GM21737 (cell line): ENCODE results near the gene ABCG1.
"Not testable (repeated sequence)": the region's sequence is repeated elsewhere in the genome, so short reads cannot be mapped to it uniquely, and the experiment has no call there.

Source experiments
- ATAC-seq: cut with Tn5 transposase; IDR thresholded peaks from one replicate; pipeline ENCODE4 v1.9.1; 2021; ENCODE audit warnings: mild to moderate bottlenecking, moderate library complexity; ENCODE audit not compliant: unreplicated experiment

ABCG1 gene

DNA sequence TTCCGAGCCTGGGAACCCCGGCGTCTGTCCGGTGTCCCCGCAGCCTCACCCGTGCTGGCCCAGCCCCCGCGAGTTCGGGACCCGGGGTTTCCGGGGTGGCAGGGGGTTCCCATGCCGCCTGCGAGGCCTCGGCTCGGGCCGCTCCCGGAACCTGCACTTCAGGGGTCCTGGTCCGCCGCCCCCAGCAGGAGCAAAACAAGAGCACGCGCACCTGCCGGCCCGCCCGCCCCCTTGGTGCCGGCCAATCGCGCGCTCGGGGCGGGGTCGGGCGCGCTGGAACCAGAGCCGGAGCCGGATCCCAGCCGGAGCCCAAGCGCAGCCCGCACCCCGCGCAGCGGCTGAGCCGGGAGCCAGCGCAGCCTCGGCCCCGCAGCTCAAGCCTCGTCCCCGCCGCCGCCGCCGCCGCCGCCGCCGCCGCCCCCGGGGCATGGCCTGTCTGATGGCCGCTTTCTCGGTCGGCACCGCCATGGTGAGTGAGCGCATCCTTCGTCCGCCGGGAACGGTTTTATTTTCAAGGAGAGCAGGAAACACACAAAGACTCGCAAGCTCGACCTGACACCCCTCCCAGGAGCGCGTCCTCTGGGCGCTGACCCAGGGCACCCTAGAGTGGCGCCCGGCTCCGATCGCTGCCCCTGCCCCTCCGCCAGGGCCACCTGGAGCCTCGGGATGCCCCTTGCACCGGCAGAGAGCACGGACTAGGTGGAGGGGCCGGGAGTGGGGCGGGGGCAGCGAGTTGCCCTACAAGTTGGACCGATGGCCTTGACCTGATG is at the start of gene ABCG1:
Gene ABCG1, plus strand, starts transcription at position 305 of the 770 bp plus-strand sequence. Its CDS starts 123 bp downstream, at position 428.
- ATAC-seq: no peak

DNA sequence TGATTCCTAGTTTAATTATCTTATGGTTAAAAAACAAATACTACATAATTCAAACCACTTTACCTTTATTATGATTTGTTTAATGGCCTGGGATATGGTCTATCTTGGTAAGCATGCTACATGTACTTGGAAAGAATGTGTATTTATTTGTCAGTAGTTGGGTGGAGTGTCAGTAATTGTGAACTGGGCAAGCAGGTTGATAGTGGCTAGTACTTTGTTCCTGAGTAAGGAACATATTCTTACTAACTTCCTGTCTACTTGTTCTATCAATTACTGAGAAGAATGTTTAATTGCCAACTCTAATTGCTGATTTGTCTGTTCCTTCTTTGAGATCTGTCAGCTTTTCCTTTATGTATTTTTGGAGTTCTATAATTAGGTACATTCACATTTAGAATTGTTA is 49.2 kb upstream of the ABCG1 start:
- ATAC-seq: no peak

DNA sequence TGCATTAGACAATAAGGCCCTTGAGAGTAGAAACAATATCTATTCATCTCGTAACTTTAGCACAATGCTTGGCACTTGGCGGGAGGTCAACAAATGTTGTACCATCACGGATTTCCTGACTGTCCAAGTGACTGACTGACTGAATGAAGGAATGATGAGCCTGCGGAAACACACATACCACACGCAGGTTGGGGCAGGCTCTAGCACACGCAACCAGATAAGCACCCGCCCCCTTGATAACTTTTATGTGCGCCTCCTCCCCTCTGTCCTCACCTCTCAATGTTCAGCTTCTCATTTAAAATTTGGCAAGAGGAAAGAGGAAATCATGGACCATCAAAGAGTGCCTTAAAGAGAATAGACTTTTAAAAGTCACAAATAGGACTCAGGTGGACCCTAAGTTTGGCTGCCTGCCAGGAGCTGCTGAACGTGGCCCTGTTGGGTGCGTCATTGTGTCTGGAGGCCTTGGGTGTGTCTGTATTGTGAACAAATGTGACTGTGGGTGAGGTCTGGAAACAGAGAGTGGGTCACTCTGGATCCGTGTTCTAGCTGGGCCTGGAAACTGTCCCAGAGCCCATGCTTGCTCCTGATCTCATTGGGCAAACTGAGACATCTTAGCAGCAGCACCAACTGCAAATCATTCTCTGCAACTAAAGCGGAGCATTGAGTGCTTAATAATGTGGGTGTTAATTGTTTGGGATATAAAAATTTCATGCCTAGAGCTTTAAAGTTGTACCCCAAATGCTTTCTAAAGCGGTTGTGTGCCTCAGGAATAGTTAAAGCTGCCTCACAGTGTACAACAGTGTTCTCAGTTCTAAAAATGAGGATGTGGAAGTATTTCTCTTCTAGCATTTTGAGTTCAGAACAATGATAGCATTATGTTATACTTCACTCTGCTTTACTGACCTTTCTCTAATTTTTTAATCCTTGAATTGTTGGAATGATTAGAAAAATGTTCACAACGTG is 47.6 kb upstream of the ABCG1 start:
- ATAC-seq: no peak

DNA sequence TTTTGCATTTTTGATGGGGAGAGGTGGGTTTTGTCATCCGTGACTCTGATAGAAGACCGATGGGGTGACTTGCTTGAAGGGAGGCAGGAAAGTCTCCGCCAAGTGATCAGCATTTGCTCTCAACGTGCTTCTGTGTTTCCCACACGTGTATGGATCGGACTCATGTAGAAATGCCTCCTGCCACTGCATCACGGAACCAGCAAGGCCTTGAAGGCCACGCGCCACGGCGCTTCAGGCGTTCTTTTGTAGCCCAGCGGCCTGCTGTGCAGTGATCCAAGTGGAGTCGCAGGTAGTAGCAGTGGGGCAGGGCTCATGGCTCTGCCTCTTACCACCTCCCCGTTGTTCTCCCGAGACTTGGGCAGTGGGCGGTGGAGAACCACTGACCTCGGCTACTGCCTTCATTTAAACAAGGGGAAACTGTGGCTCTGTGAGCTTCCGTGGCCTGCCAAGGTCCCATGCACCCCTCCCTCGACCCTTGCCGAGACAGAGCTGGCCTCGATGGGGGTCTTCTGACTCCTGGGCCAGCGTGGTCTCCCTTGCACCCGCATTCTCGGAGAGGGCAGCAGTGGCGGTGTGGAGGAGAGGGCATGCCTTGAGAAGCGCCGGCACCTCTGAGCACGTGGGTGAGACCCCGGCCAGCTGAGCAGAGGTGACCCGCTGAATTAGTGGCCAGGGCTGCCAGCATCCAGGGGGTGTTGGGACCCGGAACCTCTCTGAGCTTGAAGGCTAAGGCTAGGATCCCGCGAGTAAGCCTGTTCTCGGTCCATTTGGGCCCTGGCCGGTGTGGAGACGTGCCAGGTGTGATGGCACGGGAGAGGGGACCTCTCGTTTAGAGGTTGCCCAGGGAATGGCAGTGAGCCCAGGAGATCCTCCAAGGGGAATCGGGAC is 46.1 kb upstream of the ABCG1 start:
- ATAC-seq: no peak

DNA sequence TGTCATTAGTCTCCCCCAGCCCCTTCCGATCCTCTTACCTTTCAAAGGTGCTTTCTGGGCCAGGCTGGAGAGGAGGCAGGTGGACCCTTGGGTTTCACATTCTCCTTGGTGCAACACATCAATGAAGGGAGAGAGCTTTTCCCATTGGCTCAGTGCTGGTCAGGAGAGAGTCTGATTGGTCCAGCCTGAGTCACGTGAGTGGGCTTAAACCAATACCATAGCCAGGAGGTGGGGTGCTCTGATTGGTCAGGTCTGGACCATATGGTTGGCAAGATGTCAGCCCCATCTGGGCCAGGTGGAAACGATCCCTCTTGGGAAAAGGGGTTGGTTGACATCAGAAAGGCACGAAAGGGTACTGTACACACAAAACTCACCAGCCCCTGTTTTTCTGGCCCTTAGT is 44.8 kb upstream of the ABCG1 start:
- no peak for ATAC-seq

DNA sequence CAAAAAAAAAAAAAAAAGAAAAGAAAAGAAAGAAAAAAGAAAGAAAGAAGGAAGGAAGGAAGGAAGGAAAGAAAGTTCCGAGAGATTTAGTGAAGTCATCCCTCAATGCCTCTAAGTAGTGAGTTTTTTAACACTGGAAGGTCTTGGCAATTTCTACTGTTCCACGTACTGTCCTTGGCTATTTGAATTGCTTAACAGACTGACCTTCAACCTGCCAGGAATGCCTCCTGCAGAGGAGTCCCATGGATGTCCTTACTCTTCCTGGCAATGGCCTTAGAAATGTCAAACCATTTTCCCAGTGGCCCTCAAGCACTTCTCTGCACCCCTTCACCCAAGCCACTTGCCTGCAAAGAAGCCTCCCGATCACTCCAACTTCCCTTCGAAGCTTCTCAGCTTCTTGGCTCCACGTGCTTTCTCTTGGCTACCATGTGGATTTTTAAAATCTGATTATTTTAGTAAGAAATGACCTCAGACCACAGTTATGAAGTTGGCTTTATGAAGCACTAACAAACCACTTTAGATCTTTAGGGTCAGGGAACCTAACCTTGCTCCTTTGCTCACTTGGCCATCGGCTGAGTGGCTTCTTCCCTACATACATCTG is 43.7 kb upstream of the ABCG1 start:
- no peak for ATAC-seq

DNA sequence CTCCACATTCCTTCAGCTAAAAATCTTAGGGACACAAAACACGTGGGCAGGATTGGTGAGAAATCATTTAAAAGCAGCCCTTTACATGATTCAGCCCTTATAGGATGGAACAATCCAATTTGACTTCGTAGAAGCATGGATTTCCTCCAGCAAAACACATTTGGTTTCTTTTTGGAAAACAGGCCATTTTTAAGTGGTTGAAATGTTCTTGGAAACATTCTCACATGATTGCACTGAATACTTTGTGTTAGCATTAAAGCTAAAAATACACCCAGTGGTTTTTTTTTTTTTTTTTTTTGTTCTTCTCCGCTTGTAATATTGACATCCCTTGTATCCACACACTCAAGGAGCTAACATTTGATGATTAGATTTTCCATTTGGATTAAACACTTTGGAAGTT is 42.1 kb upstream of the ABCG1 start:
- ATAC-seq: no peak

DNA sequence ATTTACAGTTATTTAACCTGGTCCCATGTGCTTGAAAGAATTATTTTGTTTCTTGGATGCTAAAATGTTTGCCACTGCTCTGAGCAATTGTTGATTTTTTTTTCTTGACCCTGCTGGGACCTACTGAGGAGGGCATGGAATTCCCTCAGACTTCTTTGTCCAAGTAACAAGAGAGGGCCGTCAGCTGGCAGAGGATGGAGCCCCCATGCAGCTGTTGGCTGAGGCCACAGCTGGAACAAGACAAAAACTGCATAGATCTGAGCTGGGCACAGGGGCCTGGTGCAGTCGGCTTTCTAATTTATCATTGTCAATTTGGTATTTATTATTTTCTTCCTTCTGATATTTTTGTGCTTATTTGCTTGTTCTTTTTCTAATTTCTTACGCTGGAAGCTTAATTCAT is 39.6 kb upstream of the ABCG1 start:
- no peak for ATAC-seq

DNA sequence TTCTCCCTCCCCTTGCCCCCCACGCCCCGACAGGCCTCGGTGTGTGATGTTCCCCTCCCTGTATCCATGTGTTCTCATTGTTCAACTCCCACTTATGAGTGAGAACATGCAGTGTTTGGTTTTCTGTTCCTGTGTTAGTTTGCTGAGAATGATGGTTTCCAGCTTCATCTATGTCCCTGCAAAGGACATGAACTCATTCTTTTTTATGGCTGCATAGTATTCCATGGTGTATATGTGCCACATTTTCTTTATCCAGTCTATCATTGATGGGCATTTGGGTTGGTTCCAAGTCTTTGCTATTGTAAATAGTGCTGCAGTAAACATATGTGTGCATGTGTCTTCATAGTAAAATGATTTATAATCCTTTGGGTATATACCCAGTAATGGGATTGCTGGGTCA is 38.9 kb upstream of the ABCG1 start:
- ATAC-seq: not testable (repeated sequence)

DNA sequence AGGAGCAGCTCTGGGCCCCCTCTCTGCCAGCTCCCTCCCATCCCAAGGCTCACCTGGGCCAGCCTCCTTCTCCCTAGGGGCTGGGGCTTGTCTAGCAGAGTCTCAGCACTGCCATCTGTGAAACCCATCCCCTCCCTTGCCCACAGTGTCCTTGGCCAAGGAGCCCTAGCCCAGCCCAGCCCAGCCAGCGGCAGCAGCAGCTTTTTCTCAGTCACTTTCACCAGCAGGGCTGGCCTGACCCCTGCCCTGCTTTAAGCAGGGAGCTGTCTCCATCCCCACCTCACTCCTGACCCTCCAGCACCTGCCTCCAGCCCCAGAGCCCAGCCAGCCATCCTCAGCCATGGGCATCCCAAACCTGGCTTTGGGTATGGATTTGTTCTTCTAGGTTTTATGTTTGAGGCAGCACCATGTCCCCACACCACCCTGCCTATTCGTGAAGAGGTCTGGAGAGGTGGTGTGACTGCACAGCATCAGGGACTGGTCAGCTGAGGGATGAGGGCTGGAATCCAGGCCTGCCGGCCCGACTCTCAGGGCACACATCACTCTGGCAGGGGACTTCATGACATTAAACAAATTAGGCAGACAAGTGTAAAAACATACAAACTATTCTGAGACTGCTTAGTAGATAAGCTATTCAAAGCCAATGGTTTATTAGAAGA is 36.1 kb upstream of the ABCG1 start:
- no peak for ATAC-seq

DNA sequence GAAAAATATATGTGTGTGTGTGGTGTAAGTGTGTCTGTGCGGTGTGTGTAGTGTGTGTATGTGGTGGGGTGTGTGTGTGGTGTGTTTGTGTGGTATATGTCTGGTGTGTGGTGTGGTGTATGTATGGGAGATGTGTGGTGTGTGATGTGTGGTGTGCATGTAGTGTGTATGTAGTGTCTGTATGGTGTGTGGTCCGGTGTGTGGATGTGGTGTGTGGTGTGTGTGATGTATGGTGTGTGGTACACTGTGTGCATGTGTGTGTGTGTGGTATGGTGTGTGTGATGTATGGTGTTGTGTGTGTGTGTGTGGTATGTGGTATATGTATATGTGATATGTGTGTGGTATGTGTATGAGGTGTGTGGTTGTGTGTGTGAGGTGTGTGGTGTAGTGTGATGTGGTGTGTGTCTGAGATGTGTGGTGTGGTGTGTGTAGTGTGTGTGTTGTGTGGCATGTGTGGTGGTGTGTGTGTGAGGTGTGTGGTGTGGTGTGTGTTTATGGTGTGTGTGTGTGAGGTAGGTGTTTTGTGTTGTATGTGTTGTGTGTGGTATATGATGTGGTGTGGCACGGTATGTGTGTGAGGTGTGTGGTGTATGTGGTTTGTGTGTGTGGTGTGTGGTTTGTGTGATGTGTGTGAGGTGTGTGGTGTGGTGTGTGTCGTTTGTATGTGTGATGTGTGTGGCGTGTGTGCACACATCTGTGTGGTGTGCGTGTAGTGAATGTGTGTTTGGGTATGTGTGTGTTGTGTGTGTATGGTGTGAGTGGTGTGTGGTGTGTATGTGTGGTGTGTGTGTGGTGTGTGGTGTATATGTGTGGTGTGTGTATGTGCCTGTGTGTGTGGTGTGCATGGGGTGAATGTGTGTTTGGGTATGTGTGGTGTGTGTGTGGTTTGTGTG is 35.3 kb upstream of the ABCG1 start:
- no peak for ATAC-seq

DNA sequence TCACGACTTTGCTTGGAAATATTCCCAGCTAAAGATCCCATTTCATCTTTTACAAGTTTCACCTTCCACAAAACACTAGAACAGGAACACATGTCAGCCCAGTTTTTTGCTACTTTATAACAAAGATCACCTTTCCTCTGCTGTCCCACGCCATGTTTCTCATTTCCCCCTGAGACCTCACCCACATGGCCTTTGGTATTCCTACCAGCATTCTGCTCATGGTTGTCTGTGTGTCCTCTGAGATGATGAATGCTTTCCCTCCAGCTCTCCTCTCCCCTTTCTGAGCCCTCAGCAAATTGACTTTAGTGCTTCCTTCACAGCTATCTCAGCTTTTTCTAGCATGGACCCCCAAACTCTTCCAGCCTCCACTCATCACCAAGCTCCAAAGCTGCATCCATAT is 32.3 kb upstream of the ABCG1 start:
- no peak for ATAC-seq

DNA sequence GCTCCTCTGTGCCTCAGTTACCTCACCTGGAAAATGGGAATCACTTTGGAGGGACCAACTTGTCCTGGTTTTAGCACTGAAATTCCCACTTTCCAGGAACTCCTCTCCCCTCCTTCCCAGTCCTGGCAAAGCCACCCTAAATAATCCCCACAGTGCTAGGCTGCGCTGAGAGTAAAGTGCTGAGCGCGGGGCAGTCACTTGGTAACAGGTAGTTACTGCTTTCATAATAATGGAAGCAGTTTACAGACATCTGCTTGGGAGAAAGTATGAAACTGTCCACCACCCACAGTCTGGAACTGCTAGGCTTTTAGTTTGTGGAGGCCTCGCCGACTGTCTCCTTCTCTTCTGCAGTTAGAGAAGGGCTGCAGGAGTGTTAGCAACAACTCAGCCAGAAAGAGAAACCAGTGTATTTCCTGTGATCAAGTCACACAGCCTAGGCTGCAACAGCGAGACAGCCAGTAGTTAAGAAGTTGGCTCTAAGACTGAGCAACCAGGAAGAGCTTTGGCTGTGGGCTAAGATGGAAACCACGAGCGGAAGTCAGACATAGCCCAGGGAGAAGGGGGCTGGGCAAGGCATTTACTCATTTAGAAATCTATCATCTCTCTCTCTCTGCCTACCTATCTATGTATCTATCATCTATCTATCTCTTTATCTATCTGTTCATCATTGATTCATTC is 30.8 kb upstream of the ABCG1 start:
- peak; percentile 93 for ATAC-seq

DNA sequence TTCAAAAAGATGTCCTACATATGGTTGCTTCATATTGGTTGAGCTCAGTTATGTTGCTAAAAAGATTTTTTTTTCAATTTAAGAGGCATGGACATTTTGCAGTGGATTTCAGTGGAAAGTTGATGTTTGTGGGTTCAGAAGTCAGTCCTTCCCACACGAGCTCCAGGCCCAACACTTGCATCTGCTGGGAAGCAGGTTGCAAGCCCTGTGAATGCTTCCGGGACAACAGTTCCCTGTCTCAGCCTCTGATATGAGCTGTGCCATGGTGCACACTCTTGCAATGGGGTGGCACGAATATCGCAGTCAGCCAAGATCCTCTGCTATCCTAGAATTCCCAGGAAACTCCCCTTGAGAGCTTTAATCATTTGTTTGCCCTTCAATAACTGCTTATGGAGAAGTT is 30.3 kb upstream of the ABCG1 start:
- ATAC-seq: no peak

DNA sequence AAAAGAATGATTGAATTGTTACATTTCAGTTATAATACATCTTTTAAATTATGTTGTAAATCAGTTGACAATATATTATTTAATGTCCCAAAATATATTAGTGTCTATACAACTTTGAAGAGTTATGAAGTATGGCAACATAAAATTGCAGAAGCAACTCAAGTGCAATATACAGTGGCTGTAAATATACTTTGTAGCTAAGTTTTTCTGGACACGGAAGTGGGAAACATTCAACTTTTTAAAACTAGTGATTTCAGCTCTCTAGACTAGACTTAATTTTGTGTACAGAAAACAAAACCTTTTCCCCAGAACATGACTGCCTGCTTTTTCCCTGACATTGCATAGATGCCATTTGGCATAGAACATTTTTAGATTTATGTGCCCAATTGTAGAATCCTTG is 29.5 kb upstream of the ABCG1 start:
- no peak for ATAC-seq

DNA sequence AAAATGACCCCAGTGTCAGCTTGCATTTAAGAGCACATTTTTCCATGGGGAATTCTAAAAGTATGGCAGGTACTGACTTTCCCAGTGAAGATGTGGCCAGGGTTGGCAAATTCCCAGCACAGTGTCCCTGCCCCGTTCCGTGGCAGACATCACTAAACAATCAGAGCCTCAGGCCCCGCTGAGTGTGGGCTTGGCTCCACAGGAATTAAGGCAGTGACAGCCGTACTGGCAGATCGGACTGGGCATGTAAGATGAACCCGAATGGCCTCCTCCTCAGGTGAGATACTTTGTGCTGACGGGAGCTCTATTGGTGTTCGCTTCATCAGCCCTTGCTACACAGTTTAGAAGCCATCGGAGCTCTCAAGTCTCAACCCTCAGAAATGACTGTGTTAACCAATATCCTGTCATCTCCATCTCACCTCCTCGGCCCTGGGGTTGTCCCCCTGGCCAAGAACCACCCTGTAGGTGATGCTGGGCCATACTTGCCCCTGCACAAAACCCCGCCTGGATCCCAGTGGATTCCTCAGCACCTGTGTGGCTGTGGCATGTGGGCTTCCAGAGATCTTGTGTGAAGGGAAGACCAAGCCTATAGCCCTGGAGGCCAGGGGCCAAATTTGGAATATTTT is 29.0 kb upstream of the ABCG1 start:
- no peak for ATAC-seq

DNA sequence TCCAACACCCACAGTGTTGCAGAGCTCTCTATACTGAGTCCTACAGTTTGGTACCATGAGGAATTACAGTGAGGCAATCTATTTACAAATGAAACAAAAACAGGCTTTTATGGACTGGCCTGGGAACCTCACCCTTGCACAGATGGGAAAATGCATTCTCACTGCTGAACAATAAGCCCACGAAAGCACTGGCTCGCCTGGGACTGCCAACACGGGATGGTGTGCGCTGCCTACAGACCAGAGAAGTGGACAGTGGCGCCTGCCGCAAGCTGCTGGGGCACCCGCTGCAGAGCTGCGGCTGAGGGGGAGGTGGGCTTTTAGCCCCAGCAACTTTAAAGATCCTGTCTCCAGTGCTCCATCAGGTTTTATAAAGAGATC is 28.5 kb upstream of the ABCG1 start:
- ATAC-seq: no peak

DNA sequence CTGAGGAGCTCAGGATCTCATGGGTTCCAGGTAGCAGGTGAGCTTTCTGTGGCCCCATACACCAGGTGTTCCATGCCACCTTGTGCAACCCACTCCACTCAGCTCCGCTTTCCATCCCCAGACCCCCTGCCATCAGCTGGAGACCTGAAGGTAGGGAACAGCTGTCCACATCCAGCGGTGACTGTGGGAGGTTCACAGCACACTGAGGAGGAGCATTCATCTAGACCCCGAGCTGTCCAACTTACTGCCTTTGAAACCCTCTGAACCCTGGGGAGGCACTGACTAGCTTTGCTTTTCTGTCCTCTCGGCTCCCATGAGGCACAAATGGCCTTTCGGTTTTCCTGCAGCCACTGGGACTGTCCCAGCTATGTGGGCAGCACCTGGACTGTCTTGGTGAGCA is 27.9 kb upstream of the ABCG1 start:
- no peak for ATAC-seq
